ENCODE data around the gene HIP1. TPM values are rescaled to one million over a fixed set of nuclear protein-coding genes. Genes with fewer than 3 reads are reported as not detected.

HIP1 gene
- total RNA-seq, 2 donors from 2014 or later, result 12.2 to 13.6 TPM

DNA sequence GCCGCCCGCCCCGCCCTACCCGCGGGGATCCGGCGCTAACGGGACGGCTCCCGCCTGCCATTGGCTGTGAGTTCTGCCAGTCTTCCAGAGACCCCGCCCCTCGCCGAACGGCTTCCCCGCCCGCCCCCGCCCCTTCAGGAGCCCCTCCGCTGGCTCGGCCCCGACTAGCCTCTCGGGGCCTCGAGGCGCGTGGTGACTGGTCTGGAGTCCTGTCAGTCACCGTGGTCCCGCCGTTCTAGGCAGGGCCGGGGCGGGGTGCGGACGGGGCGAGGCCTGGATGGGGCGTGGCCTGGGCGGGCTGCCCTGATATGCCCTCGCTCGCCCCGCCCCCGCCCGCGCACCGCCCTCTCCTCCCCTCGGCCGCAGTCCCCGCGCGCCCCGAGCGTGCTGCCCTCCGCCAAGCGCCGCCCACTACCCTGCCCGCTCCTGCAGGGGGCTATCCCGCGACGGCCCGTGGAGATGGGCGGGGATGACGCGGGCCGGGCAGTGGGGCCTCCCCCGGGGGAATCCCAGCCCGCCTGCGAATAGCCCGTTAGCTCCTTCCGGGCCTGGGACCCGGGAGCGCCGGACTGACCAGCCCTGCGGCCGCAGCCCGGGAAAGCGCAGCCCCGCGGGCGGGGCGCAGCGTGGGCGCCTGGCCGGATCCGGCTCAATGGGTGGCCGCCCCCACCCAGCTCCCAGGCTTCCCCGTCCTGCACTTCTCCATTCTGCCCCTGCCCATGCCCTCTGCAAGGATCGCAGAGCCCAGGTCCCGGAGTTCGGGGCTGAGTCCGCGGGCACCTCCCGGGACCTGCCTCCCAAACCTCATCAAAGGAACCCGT is 444 bp upstream of the HIP1 start:
- H3K36me3 ChIP-seq, result no peaks in the 10 kb centered on the region
- H3K27ac ChIP-seq, result peak overlapping the region; percentile 89
- H3K27me3 ChIP-seq, result no peaks in the 10 kb centered on the region
- peak; percentile 99 for DNase-seq (ENCODE audit: low spot score)
- no peaks in the 10 kb centered on the region for H3K9me3 ChIP-seq
- H3K4me1 ChIP-seq, result peaks cover 0 to 30% of the 10 kb centered on the region in 2 donors
- TF ChIP-seq, protein P1, sequence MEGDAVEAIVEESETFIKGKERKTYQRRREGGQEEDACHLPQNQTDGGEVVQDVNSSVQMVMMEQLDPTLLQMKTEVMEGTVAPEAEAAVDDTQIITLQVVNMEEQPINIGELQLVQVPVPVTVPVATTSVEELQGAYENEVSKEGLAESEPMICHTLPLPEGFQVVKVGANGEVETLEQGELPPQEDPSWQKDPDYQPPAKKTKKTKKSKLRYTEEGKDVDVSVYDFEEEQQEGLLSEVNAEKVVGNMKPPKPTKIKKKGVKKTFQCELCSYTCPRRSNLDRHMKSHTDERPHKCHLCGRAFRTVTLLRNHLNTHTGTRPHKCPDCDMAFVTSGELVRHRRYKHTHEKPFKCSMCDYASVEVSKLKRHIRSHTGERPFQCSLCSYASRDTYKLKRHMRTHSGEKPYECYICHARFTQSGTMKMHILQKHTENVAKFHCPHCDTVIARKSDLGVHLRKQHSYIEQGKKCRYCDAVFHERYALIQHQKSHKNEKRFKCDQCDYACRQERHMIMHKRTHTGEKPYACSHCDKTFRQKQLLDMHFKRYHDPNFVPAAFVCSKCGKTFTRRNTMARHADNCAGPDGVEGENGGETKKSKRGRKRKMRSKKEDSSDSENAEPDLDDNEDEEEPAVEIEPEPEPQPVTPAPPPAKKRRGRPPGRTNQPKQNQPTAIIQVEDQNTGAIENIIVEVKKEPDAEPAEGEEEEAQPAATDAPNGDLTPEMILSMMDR (IDR thresholded peaks at IDR 0.05), result peak in 1 of 2 donors; percentile 19
- H3K4me3 ChIP-seq, result peak overlapping the region; percentile 97 to 99

DNA sequence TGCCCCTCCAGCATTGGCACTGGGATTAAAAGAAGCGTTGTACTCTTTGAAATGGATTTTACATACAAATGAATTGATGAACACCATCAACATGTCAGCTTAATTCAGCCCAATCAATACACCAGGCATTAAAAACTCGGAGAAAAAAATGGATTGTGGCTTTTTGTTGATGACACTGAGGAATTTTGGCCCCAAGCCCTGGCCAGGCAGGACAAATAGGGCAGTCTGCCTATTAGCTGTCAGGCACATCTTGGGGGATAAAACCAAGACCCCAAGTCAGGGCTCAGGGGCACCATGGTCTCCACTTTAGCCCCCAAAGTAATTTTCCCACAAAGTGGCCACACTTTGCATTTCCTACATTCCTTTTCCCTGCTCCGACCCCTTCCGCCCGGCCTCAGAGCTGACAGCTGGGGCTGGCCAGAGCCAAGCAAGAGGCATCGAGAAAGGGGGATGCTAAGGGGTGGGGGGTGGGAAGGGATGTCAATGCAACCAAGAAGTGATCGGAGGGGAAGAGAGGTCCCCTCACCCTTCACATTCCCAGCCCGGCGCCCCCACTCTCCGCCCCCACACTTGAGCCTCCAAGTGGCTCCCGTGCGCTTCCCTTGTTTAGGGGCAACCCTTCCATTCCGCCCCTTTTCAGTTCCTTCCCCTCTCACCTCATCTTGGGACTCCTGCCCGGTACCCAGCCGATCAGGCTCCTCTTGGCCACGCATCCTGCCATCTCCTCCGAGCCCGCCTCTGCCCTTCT is 711 bp downstream of the HIP1 start:
- TF ChIP-seq, protein P1 (IDR thresholded peaks at IDR 0.05), result no peak
- H3K9me3 ChIP-seq, result no peaks in the 10 kb centered on the region
- H3K4me1 ChIP-seq, result peaks cover 0 to 30% of the 10 kb centered on the region in 2 donors
- peak overlapping the region; percentile 88 to 89 for H3K27ac ChIP-seq
- peak overlapping the region; percentile 97 to 99 for H3K4me3 ChIP-seq
- H3K36me3 ChIP-seq, result no peaks in the 10 kb centered on the region
- DNase-seq (ENCODE audit: low spot score), result no peak
- no peaks in the 10 kb centered on the region for H3K27me3 ChIP-seq

DNA sequence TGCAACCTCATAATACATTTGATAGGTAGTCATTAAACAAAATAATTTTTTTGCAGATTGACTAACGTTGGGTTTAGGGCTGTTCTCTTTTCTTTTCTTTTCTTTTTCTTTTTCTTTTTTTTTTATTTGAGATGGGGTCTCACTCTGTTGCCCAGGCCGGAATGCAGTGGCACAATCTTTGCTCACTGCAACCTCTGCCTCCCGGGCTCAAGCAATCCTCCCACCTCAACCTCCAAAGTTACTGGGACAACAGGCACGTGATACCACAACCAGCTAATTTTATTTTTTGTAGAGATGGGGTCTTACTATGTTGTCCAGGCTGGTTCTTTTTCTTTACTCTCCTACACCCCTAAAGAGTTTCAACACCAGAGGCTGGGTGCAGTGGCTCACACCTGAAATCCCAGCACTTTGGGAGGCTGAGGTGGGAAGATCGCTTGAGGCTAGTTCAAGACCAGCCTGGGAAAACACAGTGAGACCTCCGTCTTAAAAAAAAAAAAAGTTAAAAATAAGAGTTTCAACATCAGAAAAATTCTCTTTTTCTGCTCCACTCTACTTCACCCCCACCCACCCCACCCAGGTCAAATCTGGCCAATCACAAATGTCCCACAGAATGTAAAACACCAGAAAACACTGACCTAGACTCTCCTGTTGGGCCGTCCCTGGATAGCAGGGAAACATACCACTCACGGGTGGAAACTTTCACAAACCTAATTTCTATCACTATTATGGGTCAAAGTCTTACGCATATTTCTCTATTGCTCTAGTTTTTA is 3.0 kb downstream of the HIP1 start:
- no peak overlapping the region for H3K4me3 ChIP-seq
- H3K4me1 ChIP-seq, result peaks cover 0 to 29% of the 10 kb centered on the region in 2 donors
- H3K36me3 ChIP-seq, result no peaks in the 10 kb centered on the region
- no peak overlapping the region for H3K27ac ChIP-seq
- no peaks in the 10 kb centered on the region for H3K27me3 ChIP-seq
- H3K9me3 ChIP-seq, result no peaks in the 10 kb centered on the region
- DNase-seq (ENCODE audit: low spot score), result no peak
- TF ChIP-seq, protein P1 (IDR thresholded peaks at IDR 0.05), result no peak

DNA sequence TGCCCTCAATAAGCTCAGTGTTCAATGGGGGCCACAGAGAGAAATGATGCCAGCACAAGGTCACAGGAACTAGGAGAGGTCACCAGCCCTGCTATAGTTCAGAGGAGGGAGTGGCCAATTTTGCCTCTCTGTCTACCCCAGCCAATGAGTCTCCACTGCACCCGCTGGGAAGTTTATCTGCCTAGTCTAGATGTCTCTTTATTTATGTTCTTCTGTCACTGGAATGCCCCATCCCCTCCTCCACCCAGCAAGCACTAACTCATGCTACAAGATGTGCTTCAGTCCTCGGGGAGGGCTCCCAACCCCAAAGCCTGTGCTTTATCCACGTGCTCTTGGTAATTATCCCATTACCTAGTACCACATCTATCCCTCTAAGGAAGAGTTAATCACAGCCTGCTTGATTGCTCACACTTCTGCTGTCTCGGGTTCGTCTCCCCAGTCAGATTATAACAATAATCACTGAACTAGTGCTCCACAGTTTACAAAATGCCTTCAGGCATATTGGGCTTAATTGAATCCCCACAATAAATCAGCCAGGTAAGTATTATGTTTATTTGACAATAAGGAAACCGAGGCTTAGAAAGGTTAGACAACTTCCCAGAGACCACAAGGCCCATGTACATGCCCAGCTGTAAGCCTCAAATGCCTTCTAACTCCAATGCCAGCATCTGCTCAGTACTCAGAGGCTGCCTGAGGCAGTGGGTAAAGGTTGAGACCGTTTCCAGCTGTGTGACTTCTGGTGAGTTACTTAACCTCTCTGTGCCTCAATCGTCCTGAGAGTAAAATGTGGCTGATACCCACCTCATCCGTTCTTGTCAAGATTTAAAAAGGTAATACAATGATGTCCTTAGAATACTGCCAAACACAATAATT is 3.9 kb downstream of the HIP1 start:
- H3K27me3 ChIP-seq, result no peaks in the 10 kb centered on the region
- no peak for DNase-seq (ENCODE audit: low spot score)
- no peaks in the 10 kb centered on the region for H3K36me3 ChIP-seq
- no peak overlapping the region for H3K27ac ChIP-seq
- H3K9me3 ChIP-seq, result no peaks in the 10 kb centered on the region
- TF ChIP-seq, protein P1 (IDR thresholded peaks at IDR 0.05), result no peak
- peaks cover 0 to 25% of the 10 kb centered on the region in 2 donors for H3K4me1 ChIP-seq
- H3K4me3 ChIP-seq, result no peak overlapping the region
